Keratinocyte (primary cell): ENCODE results near the gene RBM34. TPM values are rescaled to one million over a fixed set of nuclear protein-coding genes. Genes with fewer than 3 reads are reported as not detected.

Experiments used
- DNase-seq: peaks from one replicate; pipeline ENCODE4 v3.0.0-alpha.2; 2011; ENCODE audit warnings: low read depth, missing footprints, low spot score
- FAIRE-seq: peaks from 2 replicates; lab custom pipeline; 2011; peaks lifted over from hg19 to GRCh38; lab: Jason Lieb, UNC
- H2AFZ ChIP-seq: 2 replicates; pipeline ENCODE4 v1.6.0; 2012; ENCODE audit warnings: low read length, control low read depth, inconsistent platforms; ENCODE audit not compliant: control insufficient read depth
- H3K27ac ChIP-seq: 2 replicates; pipeline ENCODE4 v1.5.1; 2011; ENCODE audit warnings: low read length; ENCODE audit not compliant: control insufficient read depth, insufficient read depth
- H3K27me3 ChIP-seq: 3 replicates; pipeline ENCODE4 v1.6.0; 2011; ENCODE audit warnings: low read length; ENCODE audit not compliant: control insufficient read depth, insufficient read depth; ENCODE audit errors: extremely low read depth
- H3K36me3 ChIP-seq, 2 experiments: 2 replicates in 1 of 2; 3 replicates in 1 of 2; pipeline ENCODE4 v1.5.1; 2011; ENCODE audit warnings: low read length in 2 of 2, mild to moderate bottlenecking in 1 of 2; ENCODE audit not compliant: control insufficient read depth in 2 of 2, insufficient read depth in 2 of 2; ENCODE audit errors: extremely low read depth in 1 of 2
- H3K4me1 ChIP-seq: 3 replicates; pipeline ENCODE4 v1.5.1; 2011; ENCODE audit warnings: low read length; ENCODE audit not compliant: control insufficient read depth, insufficient read depth; ENCODE audit errors: extremely low read depth
- H3K4me2 ChIP-seq: 3 replicates; pipeline ENCODE4 v1.6.0; 2011; ENCODE audit warnings: low read depth, low read length; ENCODE audit not compliant: control insufficient read depth, insufficient read depth; ENCODE audit errors: extremely low read depth
- H3K4me3 ChIP-seq, 3 experiments: fragments of 200-600 bp in 1 of 3; sonication (generic) in 1 of 3; 2 replicates in 2 of 3; 3 replicates in 1 of 3; pipeline ENCODE4 v1.5.1; 2011 to 2016; ENCODE audit warnings: low read length in 3 of 3, mild to moderate bottlenecking in 3 of 3, control low read depth in 2 of 3, inconsistent platforms in 1 of 3, low read depth in 1 of 3, mixed read lengths in 1 of 3, mixed run types in 1 of 3, moderate library complexity in 1 of 3; ENCODE audit not compliant: control insufficient read depth in 2 of 3, insufficient read depth in 2 of 3; ENCODE audit errors: extremely low read depth in 1 of 3
- H3K79me2 ChIP-seq: 2 replicates; pipeline ENCODE4 v1.6.0; 2012; ENCODE audit warnings: low read length; ENCODE audit not compliant: control insufficient read depth, insufficient read depth
- H3K9ac ChIP-seq: 3 replicates; pipeline ENCODE4 v1.6.0; 2011; ENCODE audit warnings: low read length; ENCODE audit not compliant: control insufficient read depth, insufficient read depth; ENCODE audit errors: extremely low read depth
- H3K9me1 ChIP-seq: 3 replicates; pipeline ENCODE4 v1.6.0; 2011; ENCODE audit warnings: low read length; ENCODE audit not compliant: control insufficient read depth, insufficient read depth; ENCODE audit errors: extremely low read depth
- H3K9me3 ChIP-seq: 2 replicates; pipeline ENCODE4 v1.5.1; 2012; ENCODE audit warnings: low read depth, low read length; ENCODE audit not compliant: control insufficient read depth
- H4K20me1 ChIP-seq: 3 replicates; pipeline ENCODE4 v1.6.0; 2011; ENCODE audit warnings: low read length; ENCODE audit not compliant: control insufficient read depth, insufficient read depth; ENCODE audit errors: extremely low read depth
- EZH2 ChIP-seq: IDR thresholded peaks from one replicate; pipeline ENCODE4 v1.6.1; 2012; ENCODE audit warnings: inconsistent platforms, mild to moderate bottlenecking, low read length, moderate library complexity
- dilution Hi-C: fragments of 300-500 bp; cut with MboI; formaldehyde crosslinking; loops from one replicate; pipeline ENCODE4 v1.7.0; 2020; ENCODE audit warnings: low sequenced_read_pairs; ENCODE audit not compliant: extremely low pct_ligation_motif_present
- polyA plus RNA-seq, 5 experiments: library from polyadenylated mRNA; depleted of rRNA in 3 of 5; stranded (reverse) in 3 of 5; stranded (forward) in 1 of 5; unstranded in 1 of 5; fragments of >200 nt; gene quantifications; 1 replicate in 1 of 5; 2 replicates in 3 of 5; 3 replicates in 1 of 5; pipeline versions ENCODE4 v1.2.1 to v1.2.3, GENCODE V29; 2011 to 2012; ENCODE audit warnings: missing spikeins in 2 of 5, low read depth in 1 of 5, low replicate concordance in 1 of 5
- TF ChIP-seq, protein P1 (sequence below), 3 experiments: IDR thresholded peaks in 1 of 3; conservative IDR thresholded peaks in 1 of 3; optimal IDR thresholded peaks in 1 of 3; 2 replicates in 2 of 3; 3 replicates in 1 of 3; pipeline versions ENCODE3 to v1.5.1; 2011; ENCODE audit warnings: low read length in 3 of 3, mild to moderate bottlenecking in 3 of 3, moderate library complexity in 2 of 3, control low read depth in 1 of 3, inconsistent platforms in 1 of 3; ENCODE audit not compliant: insufficient read depth in 2 of 3; ENCODE audit errors: extremely low read depth in 1 of 3

RBM34 gene
- polyA plus RNA-seq, 1 donor (not counting 4 experiments of a cell fraction or from before 2014, with no cell fraction given) = 39.3 TPM

DNA sequence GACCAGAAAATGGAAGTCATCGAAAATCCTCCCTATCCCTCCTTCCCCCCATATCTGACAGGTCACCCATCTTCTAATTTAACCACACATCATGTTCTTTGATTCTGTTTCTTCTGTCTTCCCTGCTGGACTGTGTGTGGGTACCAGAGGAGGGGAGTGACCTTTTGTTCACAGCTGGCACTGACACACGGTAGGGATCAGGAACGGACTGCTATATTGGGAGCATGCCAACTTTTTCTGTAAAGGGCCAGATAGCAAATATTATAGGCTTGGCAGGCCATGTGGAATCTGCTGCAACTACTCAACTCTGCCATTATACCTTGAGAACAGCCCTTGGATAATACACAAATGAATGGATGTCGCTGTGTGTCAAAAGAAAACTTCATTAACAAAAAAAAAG, 24.9 kb downstream of the RBM34 start:
- DNase-seq (no peak), FAIRE-seq (no peak)
- H3K9me1 ChIP-seq = no peaks in the 10 kb centered on the region
- dilution Hi-C loops = no loop called here
- no peaks in the 10 kb centered on the region for H4K20me1 ChIP-seq
- peaks cover 38 to 48% of the 10 kb centered on the region in 2 experiments for H3K36me3 ChIP-seq
- no peaks in the 10 kb centered on the region for H3K27me3 ChIP-seq
- H3K27ac ChIP-seq = no peak overlapping the region
- no peaks in the 10 kb centered on the region for H3K4me1 ChIP-seq
- H3K9me3 ChIP-seq = no peaks in the 10 kb centered on the region
- H3K4me3 ChIP-seq = no peak overlapping the region
- no peak for TF ChIP-seq EZH2
- TF ChIP-seq, protein P1, sequence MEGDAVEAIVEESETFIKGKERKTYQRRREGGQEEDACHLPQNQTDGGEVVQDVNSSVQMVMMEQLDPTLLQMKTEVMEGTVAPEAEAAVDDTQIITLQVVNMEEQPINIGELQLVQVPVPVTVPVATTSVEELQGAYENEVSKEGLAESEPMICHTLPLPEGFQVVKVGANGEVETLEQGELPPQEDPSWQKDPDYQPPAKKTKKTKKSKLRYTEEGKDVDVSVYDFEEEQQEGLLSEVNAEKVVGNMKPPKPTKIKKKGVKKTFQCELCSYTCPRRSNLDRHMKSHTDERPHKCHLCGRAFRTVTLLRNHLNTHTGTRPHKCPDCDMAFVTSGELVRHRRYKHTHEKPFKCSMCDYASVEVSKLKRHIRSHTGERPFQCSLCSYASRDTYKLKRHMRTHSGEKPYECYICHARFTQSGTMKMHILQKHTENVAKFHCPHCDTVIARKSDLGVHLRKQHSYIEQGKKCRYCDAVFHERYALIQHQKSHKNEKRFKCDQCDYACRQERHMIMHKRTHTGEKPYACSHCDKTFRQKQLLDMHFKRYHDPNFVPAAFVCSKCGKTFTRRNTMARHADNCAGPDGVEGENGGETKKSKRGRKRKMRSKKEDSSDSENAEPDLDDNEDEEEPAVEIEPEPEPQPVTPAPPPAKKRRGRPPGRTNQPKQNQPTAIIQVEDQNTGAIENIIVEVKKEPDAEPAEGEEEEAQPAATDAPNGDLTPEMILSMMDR (optimal IDR thresholded peaks at IDR 0.05 in 1 of 3, IDR thresholded peaks at IDR 0.05 in 1 of 3, conservative IDR thresholded peaks at IDR 0.05 in 1 of 3; ENCODE audit: extremely low read depth in 1 of 3, insufficient read depth in 2 of 3, low read length in 3 of 3) = no peak
- H3K79me2 ChIP-seq = peaks cover 5% of the 10 kb centered on the region
- H2AFZ ChIP-seq = no peak overlapping the region
- no peak overlapping the region for H3K4me2 ChIP-seq
- no peak overlapping the region for H3K9ac ChIP-seq

GRCh38 chr1:235134171-235134570, 26.9 kb downstream of the RBM34 start:
- no peaks in the 10 kb centered on the region for H3K9me3 ChIP-seq
- FAIRE-seq (no peak), DNase-seq (no peak)
- H4K20me1 ChIP-seq = no peaks in the 10 kb centered on the region
- H3K4me2 ChIP-seq = no peak overlapping the region
- no peaks in the 10 kb centered on the region for H3K9me1 ChIP-seq
- no peak overlapping the region for H3K4me3 ChIP-seq
- H3K79me2 ChIP-seq = no peaks in the 10 kb centered on the region
- H2AFZ ChIP-seq = no peak overlapping the region
- peaks cover under 1% of the 10 kb centered on the region for H3K4me1 ChIP-seq
- H3K27ac ChIP-seq = no peak overlapping the region
- dilution Hi-C loops = no loop called here
- no peaks in the 10 kb centered on the region for H3K27me3 ChIP-seq
- TF ChIP-seq, protein P1 (optimal IDR thresholded peaks at IDR 0.05 in 1 of 3, IDR thresholded peaks at IDR 0.05 in 1 of 3, conservative IDR thresholded peaks at IDR 0.05 in 1 of 3; ENCODE audit: extremely low read depth in 1 of 3, insufficient read depth in 2 of 3, low read length in 3 of 3) = no peak
- no peak for TF ChIP-seq EZH2
- peaks cover 31 to 42% of the 10 kb centered on the region in 2 experiments for H3K36me3 ChIP-seq
- no peak overlapping the region for H3K9ac ChIP-seq
